IMR-90 (cell line): ENCODE results near the gene TALDO1. TPM values are rescaled to one million over a fixed set of nuclear protein-coding genes. Genes with fewer than 3 reads are reported as not detected.

Experiments
- ATAC-seq: fragments of 200-7000 bp; cut with Tn5 transposase; 2 replicates; pipeline ENCODE4 v1.9.1; 2020; ENCODE audit warnings: low read depth, mild to moderate bottlenecking, moderate library complexity
- BruUV-seq: library from RNA; stranded (reverse); fragments of 400-500 nt; replicated peaks from 2 replicates; lab custom pipeline; 2021; lab: Mats Ljungman, UMichigan
- CTCF ChIA-PET: fragments of 300-600 bp; formaldehyde crosslinking; extraction: SDS; loops from one replicate; lab custom pipeline; 2021; ENCODE audit warnings: antibody characterized with exemption; lab: Yijun Ruan, JAX
- POLR2A ChIA-PET: fragments of 300-600 bp; sonication (Branson Sonifier 250); formaldehyde crosslinking; loops from one replicate; lab custom pipeline; 2022; ENCODE audit warnings: antibody characterized with exemption; ENCODE audit not compliant: unreplicated experiment; lab: Charles Lee
- DNase-seq: peaks from one replicate; pipeline ENCODE4 v3.0.0; 2013
- H2AFZ ChIP-seq: replicated peaks from 2 replicates; pipeline ENCODE3; 2013; ENCODE audit warnings: low read length, mild to moderate bottlenecking; ENCODE audit not compliant: poor library complexity
- H2AK5ac ChIP-seq: 2 replicates; pipeline ENCODE4 v1.6.1; 2013; ENCODE audit warnings: low read depth, low read length, inconsistent platforms
- H2AK9ac ChIP-seq: replicated peaks from 2 replicates; pipeline ENCODE3; 2013; ENCODE audit warnings: mild to moderate bottlenecking, low read depth, low read length, moderate library complexity; ENCODE audit not compliant: poor library complexity
- H2BK120ac ChIP-seq: 2 replicates; pipeline ENCODE4 v1.6.1; 2013; ENCODE audit warnings: low read depth, low read length, inconsistent platforms
- H2BK15ac ChIP-seq: 3 replicates; pipeline ENCODE4 v1.6.1; 2013; ENCODE audit warnings: low read depth, low read length, inconsistent platforms
- H2BK20ac ChIP-seq: 2 replicates; pipeline ENCODE4 v1.6.1; 2013; ENCODE audit warnings: low read depth, mild to moderate bottlenecking, inconsistent platforms, low read length, moderate library complexity
- H2BK5ac ChIP-seq: 2 replicates; pipeline ENCODE4 v1.6.1; 2013; ENCODE audit warnings: mild to moderate bottlenecking, low read depth, low read length, inconsistent platforms; ENCODE audit not compliant: poor library complexity, severe bottlenecking
- H3K14ac ChIP-seq: replicated peaks from 2 replicates; pipeline ENCODE4 v1.6.1; 2013; ENCODE audit warnings: low read depth, low read length, inconsistent platforms
- H3K18ac ChIP-seq: 2 replicates; pipeline ENCODE4 v1.6.1; 2013; ENCODE audit warnings: low read depth, low read length, control low read depth
- H3K23ac ChIP-seq: 2 replicates; pipeline ENCODE4 v1.6.1; 2013; ENCODE audit warnings: low read depth, low read length, inconsistent platforms
- H3K27ac ChIP-seq: 2 replicates; pipeline ENCODE4 v1.5.1; 2013; ENCODE audit warnings: mild to moderate bottlenecking, control low read depth, low read length; ENCODE audit not compliant: insufficient read depth
- H3K27me3 ChIP-seq: 2 replicates; pipeline ENCODE4 v1.6.1; 2013; ENCODE audit warnings: low read length; ENCODE audit not compliant: control insufficient read depth, insufficient read depth
- H3K36me3 ChIP-seq: 2 replicates; pipeline ENCODE4 v1.6.1; 2013; ENCODE audit warnings: low read length, mixed read lengths; ENCODE audit not compliant: control insufficient read depth, insufficient read depth
- H3K4ac ChIP-seq: 2 replicates; pipeline ENCODE4 v1.6.1; 2013; ENCODE audit warnings: low read depth, low read length, inconsistent platforms
- H3K4me1 ChIP-seq: 2 replicates; pipeline ENCODE4 v1.6.1; 2013; ENCODE audit warnings: low read length, mixed read lengths; ENCODE audit not compliant: control insufficient read depth, insufficient read depth
- H3K4me2 ChIP-seq: 2 replicates; pipeline ENCODE4 v1.6.1; 2013; ENCODE audit warnings: low read depth, mild to moderate bottlenecking, control low read depth, low read length, moderate library complexity
- H3K4me3 ChIP-seq: 2 replicates; pipeline ENCODE4 v1.5.1; 2013; ENCODE audit warnings: low read depth, mild to moderate bottlenecking, control low read depth, low read length, moderate library complexity; ENCODE audit not compliant: insufficient read depth
- H3K56ac ChIP-seq: 2 replicates; pipeline ENCODE4 v1.6.1; 2013; ENCODE audit warnings: low read length, inconsistent platforms; ENCODE audit not compliant: insufficient read depth; ENCODE audit errors: extremely low read depth
- H3K79me1 ChIP-seq, 2 experiments: 2 replicates each; pipeline ENCODE4 v1.6.1; 2013; ENCODE audit warnings: low read length in 2 of 2, inconsistent platforms in 1 of 2, low read depth in 1 of 2
- H3K9ac ChIP-seq: 2 replicates; pipeline ENCODE4 v1.6.1; 2013; ENCODE audit warnings: low read depth, low read length, control low read depth
- H3K9me1 ChIP-seq: 2 replicates; pipeline ENCODE4 v1.6.1; 2013; ENCODE audit warnings: low read length, inconsistent platforms; ENCODE audit not compliant: insufficient read depth
- H3K9me3 ChIP-seq: 2 replicates; pipeline ENCODE4 v1.6.1; 2013; ENCODE audit warnings: low read length; ENCODE audit not compliant: control insufficient read depth, insufficient read depth
- H4K20me1 ChIP-seq: 2 replicates; pipeline ENCODE4 v1.6.1; 2013; ENCODE audit warnings: low read length, inconsistent platforms; ENCODE audit not compliant: insufficient read depth
- H4K5ac ChIP-seq: 2 replicates; pipeline ENCODE4 v1.6.1; 2013; ENCODE audit warnings: mild to moderate bottlenecking, low read depth, low read length, control low read depth
- H4K8ac ChIP-seq, 2 experiments: 2 replicates each; pipeline ENCODE4 v1.6.1; 2013; ENCODE audit warnings: low read depth in 2 of 2, low read length in 2 of 2, control low read depth in 1 of 2, inconsistent platforms in 1 of 2
- H4K91ac ChIP-seq: 2 replicates; pipeline ENCODE4 v1.6.1; 2013; ENCODE audit warnings: low read depth, low read length, inconsistent platforms; ENCODE audit not compliant: insufficient read depth
- BHLHE40 ChIP-seq: fragments of 150-350 bp; IDR thresholded peaks from 2 replicates; pipeline ENCODE4 v1.6.1; 2016; ENCODE audit warnings: mild to moderate bottlenecking, low read depth, low read length
- CEBPB ChIP-seq: IDR thresholded peaks from 2 replicates; pipeline ENCODE4 v1.6.1; 2012; ENCODE audit warnings: low read depth, low read length, improper control_type of control experiment
- FOS ChIP-seq: fragments of 150-350 bp; IDR thresholded peaks from 2 replicates; pipeline ENCODE4 v1.6.1; 2016; ENCODE audit warnings: low read depth, low read length
- MAFK ChIP-seq: IDR thresholded peaks from 2 replicates; pipeline ENCODE4 v1.6.1; 2012; ENCODE audit warnings: low read depth, low read length, improper control_type of control experiment
- MXI1 ChIP-seq: IDR thresholded peaks from 2 replicates; pipeline ENCODE4 v1.6.1; 2012; ENCODE audit warnings: low read depth, mild to moderate bottlenecking, low read length, moderate library complexity, borderline replicate concordance
- NFE2L2 ChIP-seq: fragments of 150-350 bp; IDR thresholded peaks from 2 replicates; pipeline ENCODE4 v1.6.1; 2016; ENCODE audit warnings: low read depth, mild to moderate bottlenecking, low read length
- POLR2A ChIP-seq: IDR thresholded peaks from 2 replicates; pipeline ENCODE4 v1.6.1; 2012; ENCODE audit warnings: mild to moderate bottlenecking, low read depth, low read length
- RAD21 ChIP-seq: IDR thresholded peaks from 2 replicates; pipeline ENCODE4 v1.6.1; 2012; ENCODE audit warnings: low read length, improper control_type of control experiment
- RCOR1 ChIP-seq: IDR thresholded peaks from 2 replicates; pipeline ENCODE4 v1.6.1; 2012; ENCODE audit warnings: mild to moderate bottlenecking, low read length, improper control_type of control experiment; ENCODE audit not compliant: insufficient replicate concordance
- RFX5 ChIP-seq: IDR thresholded peaks from 2 replicates; pipeline ENCODE4 v1.8.0; 2012; ENCODE audit warnings: low read depth, mild to moderate bottlenecking, low read length, moderate library complexity
- SMC3 ChIP-seq: fragments of 150-350 bp; IDR thresholded peaks from 2 replicates; pipeline ENCODE4 v1.6.1; 2016; ENCODE audit warnings: low read depth, mild to moderate bottlenecking, antibody characterized with exemption, low read length, moderate library complexity
- WGBS, 2 experiments: methylation state at CpG; one replicate each; pipeline versions ENCODE4 v1.1.5 to v1.1.7; 2013; ENCODE audit warnings: missing lambda C conversion rate in 2 of 2; ENCODE audit not compliant: insufficient read length in 1 of 2; ENCODE audit errors: extremely low coverage in 2 of 2; 5-methylcytosine and 5-hydroxymethylcytosine counted together
- dilution Hi-C: fragments of 300-500 bp; cut with HindIII; formaldehyde crosslinking; loops from one replicate; pipeline ENCODE4 v1.14.3; 2018; ENCODE audit warnings: low sequenced_read_pairs; ENCODE audit not compliant: unreplicated experiment
- in situ Hi-C: fragments of 300-500 bp; cut with MboI; formaldehyde crosslinking; loops from 3 replicates; pipeline ENCODE4 v1.14.3; 2019; ENCODE audit warnings: low sequenced_read_pairs, inconsistent platforms, mixed read lengths
- intact Hi-C: fragments of 100-400 bp; cut with micrococcal nuclease; formaldehyde crosslinking; loops from 2 replicates; pipeline ENCODE4 v1.10.0; 2022
- polyA plus RNA-seq, 3 experiments: library from polyadenylated mRNA; depleted of rRNA; stranded (reverse); fragments of >200 nt; gene quantifications; 2 replicates each; pipeline ENCODE4 v1.2.3, GENCODE V29; 2012; ENCODE audit warnings: low replicate concordance in 1 of 3
- total RNA-seq: library from RNA; depleted of rRNA; stranded (reverse); fragments of >200 nt; gene quantifications from 2 replicates; pipeline ENCODE4 v1.2.3, GENCODE V29; 2012
- TF ChIP-seq, protein P1 (sequence below): conservative IDR thresholded peaks from 2 replicates; pipeline ENCODE4 v1.5.1; 2012; ENCODE audit warnings: mild to moderate bottlenecking, low read depth, low read length, improper control_type of control experiment
- TF ChIP-seq, protein P2 (sequence below): fragments of 150-350 bp; IDR thresholded peaks from 2 replicates; pipeline ENCODE4 v1.6.1; 2017; ENCODE audit warnings: mild to moderate bottlenecking, antibody characterized with exemption, low read length, low read depth

The TALDO1 gene
- total and polyA plus RNA-seq, 2 of the 4 experiments (the other 2 are of a cell fraction) = 147 to 210 TPM

DNA sequence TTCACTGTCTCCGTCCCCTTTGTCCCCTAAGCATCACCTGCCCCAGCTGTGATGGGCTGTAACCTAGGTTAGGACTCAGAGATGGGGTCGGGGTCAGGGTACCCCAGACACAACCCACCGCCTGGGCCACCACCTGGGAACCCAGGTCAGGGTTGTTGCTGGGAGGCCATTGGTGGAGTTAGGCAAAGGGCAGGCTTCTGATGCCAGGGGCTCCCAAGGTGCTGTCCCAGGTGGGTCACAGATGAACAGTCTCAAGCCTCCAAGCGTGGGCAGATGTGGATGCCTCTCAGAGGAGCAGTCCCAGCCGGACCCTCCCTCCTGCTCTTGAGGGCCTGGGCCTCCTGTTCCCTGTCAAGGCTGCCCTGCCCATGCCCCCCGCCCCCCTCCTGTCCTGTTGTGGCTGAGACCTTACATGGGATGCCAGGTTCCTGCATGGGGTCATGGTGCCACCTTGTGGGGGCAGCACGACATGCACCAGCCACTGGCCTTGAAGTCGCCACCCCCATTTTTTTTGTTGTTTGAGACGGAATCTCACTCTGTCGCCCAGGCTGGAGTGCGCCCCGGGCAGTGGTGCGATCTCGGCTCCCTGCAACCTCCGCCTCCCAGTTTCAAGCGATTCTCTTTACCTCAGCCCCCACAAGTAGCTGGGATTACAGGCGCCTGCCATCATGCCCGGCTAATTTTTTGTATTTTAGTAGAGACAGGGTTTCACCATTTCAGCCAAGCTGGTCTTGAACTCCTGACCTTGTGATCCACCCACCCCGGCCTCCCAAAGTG lies 17.9 kb downstream of the TALDO1 start (continued):
- no peak for TF ChIP-seq BHLHE40

DNA sequence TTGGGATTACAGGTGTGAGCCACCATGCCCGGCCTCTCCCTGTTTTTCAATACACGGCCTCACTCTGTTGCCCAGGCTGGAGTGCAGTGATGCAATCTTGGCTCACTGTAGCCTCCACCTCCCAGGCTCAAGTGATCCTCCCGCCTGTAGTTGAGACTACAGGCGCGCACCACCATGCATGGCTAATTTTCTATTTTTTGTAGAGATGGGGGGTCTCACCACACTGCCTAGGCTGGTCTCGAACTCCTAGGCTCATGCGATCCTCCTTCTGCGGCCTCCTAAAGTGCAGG lies 18.5 kb downstream of the TALDO1 start:
- Histone ChIP-seq H3K27me3 (no peaks in the 10 kb centered on the region), H3K4ac (no peak overlapping the region), H2BK15ac (no peak overlapping the region), H2AK5ac (no peak overlapping the region), H4K5ac (no peak overlapping the region), H3K9ac (no peak overlapping the region), H3K18ac (no peak overlapping the region), H3K9me3 (no peaks in the 10 kb centered on the region), H2BK5ac (no peak overlapping the region), H4K91ac (no peak overlapping the region), H4K20me1 (peaks cover 48% of the 10 kb centered on the region), H3K79me1 (peaks cover 4 to 53% of the 10 kb centered on the region in 2 experiments; a peak in 3 of 4 replicates), H3K23ac (no peak overlapping the region), H3K56ac (no peak overlapping the region), H2AFZ (peak overlapping the region; percentile 52), H3K9me1 (peaks cover 3% of the 10 kb centered on the region; the same call in 1 of the 2 replicates), H2BK20ac (no peak overlapping the region), H3K4me1 (peaks cover 5% of the 10 kb centered on the region), H3K27ac (no peak overlapping the region), H2AK9ac (no peak overlapping the region), H3K36me3 (peaks cover 61% of the 10 kb centered on the region), H4K8ac (no peak overlapping the region), H2BK120ac (no peak overlapping the region), H3K4me3 (no peak overlapping the region), H3K4me2 (no peak overlapping the region), H3K14ac (no peak overlapping the region)
- DNase-seq (no peak), ATAC-seq (no peak; the same call in 1 of the 2 replicates)
- intact Hi-C loops = no loop called here
- CTCF ChIA-PET = no interaction called here
- dilution Hi-C loops = no loop called here
- 92% methylated on average over 2 of the region's 8 CpGs; no CpG with 5 or more reads in 1 of the 2 experiments for WGBS, 2 experiments
- in situ Hi-C loops = no loop called here
- POLR2A ChIA-PET = no interaction called here
- TF ChIP-seq SMC3 = no peak
- TF ChIP-seq RFX5 = no peak
- TF ChIP-seq, protein P1, sequence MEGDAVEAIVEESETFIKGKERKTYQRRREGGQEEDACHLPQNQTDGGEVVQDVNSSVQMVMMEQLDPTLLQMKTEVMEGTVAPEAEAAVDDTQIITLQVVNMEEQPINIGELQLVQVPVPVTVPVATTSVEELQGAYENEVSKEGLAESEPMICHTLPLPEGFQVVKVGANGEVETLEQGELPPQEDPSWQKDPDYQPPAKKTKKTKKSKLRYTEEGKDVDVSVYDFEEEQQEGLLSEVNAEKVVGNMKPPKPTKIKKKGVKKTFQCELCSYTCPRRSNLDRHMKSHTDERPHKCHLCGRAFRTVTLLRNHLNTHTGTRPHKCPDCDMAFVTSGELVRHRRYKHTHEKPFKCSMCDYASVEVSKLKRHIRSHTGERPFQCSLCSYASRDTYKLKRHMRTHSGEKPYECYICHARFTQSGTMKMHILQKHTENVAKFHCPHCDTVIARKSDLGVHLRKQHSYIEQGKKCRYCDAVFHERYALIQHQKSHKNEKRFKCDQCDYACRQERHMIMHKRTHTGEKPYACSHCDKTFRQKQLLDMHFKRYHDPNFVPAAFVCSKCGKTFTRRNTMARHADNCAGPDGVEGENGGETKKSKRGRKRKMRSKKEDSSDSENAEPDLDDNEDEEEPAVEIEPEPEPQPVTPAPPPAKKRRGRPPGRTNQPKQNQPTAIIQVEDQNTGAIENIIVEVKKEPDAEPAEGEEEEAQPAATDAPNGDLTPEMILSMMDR = no peak
- TF ChIP-seq RAD21 = no peak
- TF ChIP-seq FOS = no peak
- TF ChIP-seq RCOR1 = no peak
- no peak for TF ChIP-seq MXI1
- TF ChIP-seq POLR2A = no peak
- TF ChIP-seq, protein P2, sequence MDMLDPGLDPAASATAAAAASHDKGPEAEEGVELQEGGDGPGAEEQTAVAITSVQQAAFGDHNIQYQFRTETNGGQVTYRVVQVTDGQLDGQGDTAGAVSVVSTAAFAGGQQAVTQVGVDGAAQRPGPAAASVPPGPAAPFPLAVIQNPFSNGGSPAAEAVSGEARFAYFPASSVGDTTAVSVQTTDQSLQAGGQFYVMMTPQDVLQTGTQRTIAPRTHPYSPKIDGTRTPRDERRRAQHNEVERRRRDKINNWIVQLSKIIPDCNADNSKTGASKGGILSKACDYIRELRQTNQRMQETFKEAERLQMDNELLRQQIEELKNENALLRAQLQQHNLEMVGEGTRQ = no peak
- no peak for TF ChIP-seq CEBPB
- TF ChIP-seq MAFK = no peak
- TF ChIP-seq NFE2L2 = no peak
- no TSS peak for BruUV-seq
